Neural progenitor cell (in vitro differentiated cells): Measurements from ENCODE around the gene SAT1. TPM values are rescaled to one million over a fixed set of nuclear protein-coding genes. Genes with fewer than 3 reads are reported as not detected.

Experiments used
- DNase-seq: peaks from one replicate; pipeline ENCODE4 v3.0.0-alpha.2; 2016; ENCODE audit warnings: low spot score
- H2AFZ ChIP-seq: fragments of 200-600 bp; sonication (generic); replicated peaks from 2 replicates; pipeline ENCODE4 v1.6.1; 2016; ENCODE audit warnings: antibody characterized with exemption
- H3F3A ChIP-seq: fragments of 200-600 bp; sonication (generic); 2 replicates; pipeline ENCODE4 v1.6.1; 2016; ENCODE audit warnings: antibody characterized with exemption, low read depth
- H3K27ac ChIP-seq: fragments of 200-600 bp; sonication (generic); 2 replicates; pipeline ENCODE4 v1.5.1; 2016; ENCODE audit warnings: mild to moderate bottlenecking
- H3K27me3 ChIP-seq: fragments of 200-600 bp; sonication (generic); 2 replicates; pipeline ENCODE4 v1.6.1; 2016; ENCODE audit warnings: mild to moderate bottlenecking, moderate library complexity
- H3K36me3 ChIP-seq: fragments of 200-600 bp; sonication (generic); 2 replicates; pipeline ENCODE4 v1.5.1; 2016
- H3K4me1 ChIP-seq: fragments of 200-600 bp; sonication (generic); 2 replicates; pipeline ENCODE4 v1.6.1; 2016; ENCODE audit warnings: mixed run types
- H3K4me2 ChIP-seq: fragments of 200-600 bp; sonication (generic); 2 replicates; pipeline ENCODE4 v1.6.1; 2016
- H3K4me3 ChIP-seq: fragments of 200-600 bp; sonication (generic); 2 replicates; pipeline ENCODE4 v1.5.1; 2016
- H3K79me2 ChIP-seq: fragments of 200-600 bp; sonication (generic); 2 replicates; pipeline ENCODE4 v1.6.1; 2016; ENCODE audit warnings: low read depth
- H3K9ac ChIP-seq: fragments of 200-600 bp; sonication (generic); 2 replicates; pipeline ENCODE4 v1.6.1; 2016
- H3K9me3 ChIP-seq: fragments of 200-600 bp; sonication (generic); 2 replicates; pipeline ENCODE4 v1.5.1; 2016; ENCODE audit warnings: low read depth
- H4K20me1 ChIP-seq: fragments of 200-600 bp; sonication (generic); 2 replicates; pipeline ENCODE4 v1.6.1; 2016; ENCODE audit warnings: low read depth
- H3K27ac Mint-ChIP-seq: 3 replicates; pipeline ENCODE4 v1.8.0; 2021; ENCODE audit warnings: mixed read lengths
- H3K27me3 Mint-ChIP-seq: 2 replicates; pipeline ENCODE4 v1.8.0; 2022; ENCODE audit warnings: low read depth, mild to moderate bottlenecking, inconsistent platforms, moderate library complexity, mixed read lengths; ENCODE audit not compliant: insufficient read depth
- H3K36me3 Mint-ChIP-seq: 3 replicates; pipeline ENCODE4 v1.8.0; 2021; ENCODE audit warnings: mixed read lengths
- H3K4me1 Mint-ChIP-seq: 3 replicates; pipeline ENCODE4 v1.8.0; 2021; ENCODE audit warnings: mixed read lengths
- H3K4me3 Mint-ChIP-seq: 3 replicates; pipeline ENCODE4 v1.8.0; 2021; ENCODE audit warnings: mild to moderate bottlenecking, moderate library complexity, mixed read lengths
- H3K9me3 Mint-ChIP-seq: 3 replicates; pipeline ENCODE4 v1.8.0; 2020; ENCODE audit warnings: mixed read lengths
- EZH2 ChIP-seq: fragments of 200-600 bp; sonication (generic); IDR thresholded peaks from 2 replicates; pipeline ENCODE4 v1.6.1; 2017; ENCODE audit warnings: antibody characterized with exemption, mild to moderate bottlenecking, moderate library complexity
- EZH2phosphoT487 ChIP-seq: fragments of 200-600 bp; sonication (generic); IDR thresholded peaks from 2 replicates; pipeline ENCODE4 v1.6.1; 2017; ENCODE audit warnings: antibody characterized with exemption
- total RNA-seq: library from RNA; depleted of rRNA; stranded (reverse); fragments of >200 nt; gene quantifications from 2 replicates; pipeline ENCODE4 v1.2.3, GENCODE V29; 2015; ENCODE audit warnings: low replicate concordance
- TF ChIP-seq, protein P1 (sequence below): fragments of 200-600 bp; sonication (generic); IDR thresholded peaks from 2 replicates; pipeline ENCODE4 v1.5.1; 2017; ENCODE audit warnings: antibody characterized with exemption, mild to moderate bottlenecking

Gene SAT1
- total RNA-seq, 1 donor from 2014 or later = 168 TPM

DNA sequence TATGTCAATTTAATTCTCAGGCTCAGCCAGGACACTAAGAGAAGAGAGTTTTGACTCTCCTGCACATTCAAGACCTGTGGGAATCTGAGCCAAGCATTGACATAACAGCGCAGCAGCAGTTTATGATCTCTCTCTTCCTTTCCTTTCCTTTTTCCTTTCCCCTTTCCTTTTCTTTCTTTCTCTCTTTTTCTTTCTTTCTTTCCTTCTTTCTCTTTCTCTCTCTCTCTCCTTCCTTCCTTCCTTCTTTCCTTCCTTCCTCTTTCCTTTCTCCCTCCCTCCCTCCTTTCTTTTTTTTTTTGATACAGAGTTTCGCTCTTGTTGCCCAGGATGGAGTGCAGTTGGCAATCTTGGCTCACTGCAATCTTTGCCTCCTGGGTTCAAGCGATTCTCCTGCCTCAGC is 21.6 kb downstream of the SAT1 start:
- Histone ChIP-seq H3K9ac (no peak overlapping the region), H3K4me1 (peaks cover 15% of the 10 kb centered on the region), H3K9me3 (no peaks in the 10 kb centered on the region), H3K27me3 (no peaks in the 10 kb centered on the region), H3K36me3 (no peaks in the 10 kb centered on the region), H4K20me1 (no peaks in the 10 kb centered on the region), H3K27ac (no peak overlapping the region), H3F3A (peaks cover 15% of the 10 kb centered on the region), H3K4me3 (no peak overlapping the region), H3K4me2 (no peak overlapping the region), H3K79me2 (no peaks in the 10 kb centered on the region), H2AFZ (peak overlapping the region; percentile 86)
- Mint-ChIP-seq H3K9me3 (peaks cover 5% of the 10 kb centered on the region), H3K27ac (peak overlapping the region; percentile 89), H3K4me3 (no peak overlapping the region), H3K27me3 (peaks cover 3% of the 10 kb centered on the region), H3K4me1 (peaks cover 32% of the 10 kb centered on the region), H3K36me3 (no peaks in the 10 kb centered on the region)
- no peak for TF ChIP-seq EZH2phosphoT487
- TF ChIP-seq, protein P1, sequence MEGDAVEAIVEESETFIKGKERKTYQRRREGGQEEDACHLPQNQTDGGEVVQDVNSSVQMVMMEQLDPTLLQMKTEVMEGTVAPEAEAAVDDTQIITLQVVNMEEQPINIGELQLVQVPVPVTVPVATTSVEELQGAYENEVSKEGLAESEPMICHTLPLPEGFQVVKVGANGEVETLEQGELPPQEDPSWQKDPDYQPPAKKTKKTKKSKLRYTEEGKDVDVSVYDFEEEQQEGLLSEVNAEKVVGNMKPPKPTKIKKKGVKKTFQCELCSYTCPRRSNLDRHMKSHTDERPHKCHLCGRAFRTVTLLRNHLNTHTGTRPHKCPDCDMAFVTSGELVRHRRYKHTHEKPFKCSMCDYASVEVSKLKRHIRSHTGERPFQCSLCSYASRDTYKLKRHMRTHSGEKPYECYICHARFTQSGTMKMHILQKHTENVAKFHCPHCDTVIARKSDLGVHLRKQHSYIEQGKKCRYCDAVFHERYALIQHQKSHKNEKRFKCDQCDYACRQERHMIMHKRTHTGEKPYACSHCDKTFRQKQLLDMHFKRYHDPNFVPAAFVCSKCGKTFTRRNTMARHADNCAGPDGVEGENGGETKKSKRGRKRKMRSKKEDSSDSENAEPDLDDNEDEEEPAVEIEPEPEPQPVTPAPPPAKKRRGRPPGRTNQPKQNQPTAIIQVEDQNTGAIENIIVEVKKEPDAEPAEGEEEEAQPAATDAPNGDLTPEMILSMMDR = no peak
- TF ChIP-seq EZH2 = no peak
- no peak for DNase-seq

DNA sequence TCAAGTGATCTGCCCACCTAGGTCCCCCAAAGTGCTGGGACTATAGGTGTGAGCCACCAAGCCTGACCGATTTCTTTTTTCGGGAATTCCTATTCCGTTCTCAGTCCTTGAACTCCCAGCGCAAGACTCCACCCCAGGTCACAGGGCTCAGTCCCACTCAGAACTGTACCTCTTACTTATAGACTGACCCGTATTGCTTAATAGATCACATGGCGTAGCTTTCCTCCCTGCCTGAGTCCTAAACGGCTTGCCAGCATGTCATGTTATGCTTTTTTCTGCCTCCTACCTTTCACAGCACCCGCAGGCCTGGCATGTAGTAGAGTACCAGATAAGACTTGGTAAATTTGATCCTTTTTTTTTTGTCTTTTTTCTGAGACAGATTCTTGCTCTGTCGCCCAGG is 22.4 kb downstream of the SAT1 start:
- Histone ChIP-seq H3K27ac (no peak overlapping the region), H3K36me3 (no peaks in the 10 kb centered on the region), H3K9me3 (no peaks in the 10 kb centered on the region), H3F3A (peaks cover 15% of the 10 kb centered on the region), H3K4me1 (peaks cover 15% of the 10 kb centered on the region), H3K4me3 (no peak overlapping the region), H4K20me1 (no peaks in the 10 kb centered on the region), H3K9ac (no peak overlapping the region), H3K4me2 (no peak overlapping the region), H2AFZ (no peak overlapping the region), H3K79me2 (no peaks in the 10 kb centered on the region), H3K27me3 (no peaks in the 10 kb centered on the region)
- no peak for TF ChIP-seq EZH2
- TF ChIP-seq, protein P1 = no peak
- no peak for TF ChIP-seq EZH2phosphoT487
- peaks cover 5% of the 10 kb centered on the region for H3K9me3 Mint-ChIP-seq
- no peaks in the 10 kb centered on the region for H3K36me3 Mint-ChIP-seq
- H3K27ac Mint-ChIP-seq = peak overlapping the region; percentile 85
- peak overlapping the region; percentile 46 for H3K4me3 Mint-ChIP-seq
- peaks cover 3% of the 10 kb centered on the region for H3K27me3 Mint-ChIP-seq
- peaks cover 31% of the 10 kb centered on the region for H3K4me1 Mint-ChIP-seq
- no peak for DNase-seq

DNA sequence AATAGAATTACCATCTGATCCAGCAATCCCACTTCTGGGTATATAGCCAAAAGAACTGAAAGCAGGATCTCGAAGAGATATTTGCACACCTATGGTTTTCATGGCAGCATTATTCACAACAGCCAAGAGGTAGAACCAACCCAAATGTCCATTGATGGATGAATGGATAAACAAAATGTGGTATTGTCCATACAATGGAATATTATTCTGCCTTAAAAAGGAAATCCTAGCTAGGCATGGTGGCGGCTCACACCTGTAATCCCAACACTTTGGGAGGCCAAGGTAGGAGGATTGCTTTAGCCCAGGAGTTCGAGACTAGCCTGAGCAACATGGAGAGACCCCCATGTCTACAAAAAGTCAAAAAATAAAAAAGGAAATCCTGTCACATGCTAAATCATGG is 27.3 kb downstream of the SAT1 start:
- no peak for DNase-seq
- no peaks in the 10 kb centered on the region for H3K36me3 ChIP-seq
- peaks cover 15% of the 10 kb centered on the region for H3F3A ChIP-seq
- H3K4me2 ChIP-seq = no peak overlapping the region
- no peak overlapping the region for H3K9ac ChIP-seq
- H2AFZ ChIP-seq = no peak overlapping the region
- peaks cover 17% of the 10 kb centered on the region for H3K4me1 ChIP-seq
- H3K27ac Mint-ChIP-seq = peak overlapping the region; percentile 52
- no peak overlapping the region for H3K4me3 ChIP-seq
- H3K27me3 ChIP-seq = no peaks in the 10 kb centered on the region
- H3K4me3 Mint-ChIP-seq = no peak overlapping the region
- no peak overlapping the region for H3K27ac ChIP-seq
- H3K4me1 Mint-ChIP-seq = peaks cover 29% of the 10 kb centered on the region
- peaks cover 3% of the 10 kb centered on the region for H3K27me3 Mint-ChIP-seq
- H3K9me3 Mint-ChIP-seq = peaks cover 4% of the 10 kb centered on the region
- TF ChIP-seq EZH2 (no peak), EZH2phosphoT487 (no peak)
- TF ChIP-seq, protein P1 = no peak
- no peaks in the 10 kb centered on the region for H3K79me2 ChIP-seq
- no peaks in the 10 kb centered on the region for H4K20me1 ChIP-seq
- H3K36me3 Mint-ChIP-seq = no peaks in the 10 kb centered on the region
- no peaks in the 10 kb centered on the region for H3K9me3 ChIP-seq
